OCI-LY7 (cell line): ENCODE results near the gene DNAAF1. TPM values are rescaled to one million over a fixed set of nuclear protein-coding genes. Genes with fewer than 3 reads are reported as not detected.
A peak's percentile ranks its signal among the peaks of the same experiment; 100 is the strongest.
"Not testable (repeated sequence)": the region's sequence is repeated elsewhere in the genome, so short reads cannot be mapped to it uniquely, and the experiment has no call there.

Source experiments
- BruUV-seq: library from RNA; stranded (reverse); fragments of 400-500 nt; replicated peaks from 2 replicates; lab custom pipeline; 2021; lab: Mats Ljungman, UMichigan
- CTCF ChIA-PET: fragments of 300-600 bp; sonication (Branson Sonifier 250); formaldehyde crosslinking; loops from one replicate; lab custom pipeline; 2022; ENCODE audit warnings: antibody characterized with exemption; ENCODE audit not compliant: unreplicated experiment; lab: Charles Lee
- POLR2A ChIA-PET: fragments of 300-600 bp; sonication (Branson Sonifier 250); formaldehyde crosslinking; loops from one replicate; lab custom pipeline; 2022; ENCODE audit warnings: antibody characterized with exemption; lab: Charles Lee
- DNase-seq: peaks from one replicate; pipeline ENCODE4 v3.0.0-alpha.2; 2015; ENCODE audit warnings: low spot score
- H2AFZ ChIP-seq: fragments of 200-600 bp; sonication (generic), shearing (Covaris generic); 2 replicates; pipeline ENCODE4 v1.6.1; 2014; ENCODE audit warnings: mild to moderate bottlenecking, antibody characterized with exemption, low read length, moderate library complexity
- H3K27ac ChIP-seq: fragments of 200-600 bp; sonication (generic); 2 replicates; pipeline ENCODE4 v1.5.1; 2014; ENCODE audit warnings: mixed run types, low read depth, mild to moderate bottlenecking, moderate library complexity, low read length, inconsistent platforms; ENCODE audit not compliant: poor library complexity, severe bottlenecking
- H3K36me3 ChIP-seq: fragments of 200-600 bp; sonication (generic); 2 replicates; pipeline ENCODE4 v1.6.1; 2014; ENCODE audit warnings: mild to moderate bottlenecking, antibody characterized with exemption, low read length, moderate library complexity, mixed read lengths; ENCODE audit not compliant: insufficient read depth
- H3K4me1 ChIP-seq: fragments of 200-600 bp; sonication (generic); 2 replicates; pipeline ENCODE4 v1.5.1; 2014; ENCODE audit warnings: mild to moderate bottlenecking, low read length; ENCODE audit not compliant: insufficient read depth, poor library complexity, severe bottlenecking
- H3K4me2 ChIP-seq: fragments of 200-600 bp; sonication (generic); 2 replicates; pipeline ENCODE4 v1.6.1; 2014; ENCODE audit warnings: mild to moderate bottlenecking, low read length
- H3K4me3 ChIP-seq: fragments of 200-600 bp; sonication (generic); 2 replicates; pipeline ENCODE4 v1.5.1; 2014; ENCODE audit warnings: mild to moderate bottlenecking, low read depth, low read length; ENCODE audit not compliant: poor library complexity, severe bottlenecking
- H3K79me2 ChIP-seq: fragments of 200-600 bp; sonication (generic); 2 replicates; pipeline ENCODE4 v1.6.1; 2016; ENCODE audit warnings: low read depth, mild to moderate bottlenecking, low read length, moderate library complexity, mixed read lengths; ENCODE audit not compliant: insufficient read depth
- H3K9me2 ChIP-seq: fragments of 200-600 bp; sonication (generic); 2 replicates; pipeline ENCODE4 v1.6.1; 2016; ENCODE audit warnings: mild to moderate bottlenecking, low read length, mixed read lengths; ENCODE audit not compliant: insufficient read depth
- H3K9me3 ChIP-seq: fragments of 200-600 bp; sonication (generic); 2 replicates; pipeline ENCODE4 v1.6.1; 2014; ENCODE audit warnings: mild to moderate bottlenecking, mixed run types, low read length, mixed read lengths
- H4K20me1 ChIP-seq: fragments of 200-600 bp; sonication (generic); 2 replicates; pipeline ENCODE4 v1.6.1; 2014; ENCODE audit warnings: mild to moderate bottlenecking, antibody characterized with exemption, low read length, moderate library complexity, mixed read lengths; ENCODE audit not compliant: insufficient read depth
- CTCF ChIP-seq: fragments of 200-600 bp; sonication (generic); conservative IDR thresholded peaks from 2 replicates; pipeline ENCODE4 v1.5.1; 2014; ENCODE audit warnings: mild to moderate bottlenecking, antibody characterized with exemption, low read length, moderate library complexity, mixed read lengths
- EZH2phosphoT487 ChIP-seq: fragments of 200-600 bp; sonication (generic); IDR thresholded peaks from 2 replicates; pipeline ENCODE4 v1.6.1; 2018; ENCODE audit warnings: low read depth, borderline replicate concordance, mild to moderate bottlenecking, mixed run types, antibody characterized with exemption, low read length, moderate library complexity, mixed read lengths
- intact Hi-C: fragments of 100-400 bp; cut with micrococcal nuclease; formaldehyde crosslinking; loops from one replicate; pipeline ENCODE4 v1.10.0; 2022; ENCODE audit not compliant: unreplicated experiment
- total RNA-seq, 2 experiments: library from RNA; depleted of rRNA in 1 of 2; stranded (reverse); fragments of >200 nt in 1 of 2; shearing (Covaris generic) in 1 of 2; gene quantifications; 2 replicates each; pipeline ENCODE4 v1.2.3, GENCODE V29; 2014 to 2022

The DNAAF1 gene
- total RNA-seq, 2 experiments from 2014 or later, result 0.34 TPM; not detected in 1

- CTCF ChIA-PET, result interaction anchor here (1.0 kb wide), 1 partner anchor 75 kb away, joined by 3 read pairs; the partner anchor contains the start of gene TAF1C
- POLR2A ChIA-PET, result interaction anchor here (0.7 to 1.9 kb wide), 2 partner anchors 10 to 12 kb away, joined by 3 to 5 read pairs; no protein-coding TSS in a partner anchor
- H3K4me3 ChIP-seq, result no peak overlapping the region
Observed at GRCh38 chr16:84111525-84111924, 33.6 kb upstream of the DNAAF1 start.

GRCh38 chr16:84111949-84112348 is 33.2 kb upstream of the DNAAF1 start:
- BruUV-seq, H2AFZ ChIP-seq, DNase-seq, H3K4me2 ChIP-seq, H3K9me3 ChIP-seq, H3K4me3 ChIP-seq, H3K27ac ChIP-seq, H3K9me2 ChIP-seq, intact Hi-C loops: not testable (repeated sequence)
- ChIA-PET CTCF (interaction anchor here (1.0 kb wide), 1 partner anchor 75 kb away, joined by 3 read pairs; the partner anchor contains the start of gene TAF1C), POLR2A (interaction anchor here (0.6 to 1.9 kb wide), 3 partner anchors 11 to 161 kb away, joined by 3 to 5 read pairs (median 3); no protein-coding TSS in a partner anchor)
- Histone ChIP-seq H3K36me3 (peaks cover 31% of the 10 kb centered on the region), H3K79me2 (peaks cover 83% of the 10 kb centered on the region), H4K20me1 (peaks cover 14% of the 10 kb centered on the region), H3K4me1 (peaks cover 23% of the 10 kb centered on the region)

More at GRCh38 chr16:84111525-84111924, 33.6 kb upstream of the DNAAF1 start:
- TF ChIP-seq CTCF, result no peak
- TF ChIP-seq EZH2phosphoT487, result no peak
- intact Hi-C loops, result no loop called here
- BruUV-seq, result no TSS peak
- H3K4me2 ChIP-seq, result peak overlapping the region; percentile 31; the same call in 1 of the 2 replicates
- no peaks in the 10 kb centered on the region for H3K9me2 ChIP-seq
- H4K20me1 ChIP-seq, result peaks cover 14% of the 10 kb centered on the region
- DNase-seq, result no peak
- H2AFZ ChIP-seq, result no peak overlapping the region
- H3K9me3 ChIP-seq, result no peaks in the 10 kb centered on the region
- H3K4me1 ChIP-seq, result peaks cover 23% of the 10 kb centered on the region
- peaks cover 85% of the 10 kb centered on the region for H3K79me2 ChIP-seq
- H3K36me3 ChIP-seq, result peaks cover 31% of the 10 kb centered on the region
- H3K27ac ChIP-seq, result no peak overlapping the region

- peaks cover 59% of the 10 kb centered on the region for H3K79me2 ChIP-seq
- peaks cover 4% of the 10 kb centered on the region for H3K36me3 ChIP-seq
- peaks cover 18% of the 10 kb centered on the region for H3K4me1 ChIP-seq
- no peaks in the 10 kb centered on the region for H3K9me2 ChIP-seq
- H3K27ac ChIP-seq, result peak overlapping the region; percentile 72
- H2AFZ ChIP-seq, result peak overlapping the region; percentile 75
- POLR2A ChIA-PET, result interaction anchor here (0.6 to 1.8 kb wide), 11 partner anchors 9 to 102 kb away, joined by 3 to 15 read pairs (median 5); partner anchors contain the start of genes DNAAF1 and HSDL1
- no peaks in the 10 kb centered on the region for H4K20me1 ChIP-seq
- DNase-seq, result peak; percentile 72
- no peaks in the 10 kb centered on the region for H3K9me3 ChIP-seq
- CTCF ChIA-PET, result interaction anchor here (1.1 to 1.5 kb wide), 2 partner anchors 28 to 31 kb away, joined by 4 to 5 read pairs; no protein-coding TSS in a partner anchor
- peak overlapping the region; percentile 87 for H3K4me2 ChIP-seq
- intact Hi-C loops, result loop anchor here (1.0 kb wide), 1 partner anchor 31 kb away; no protein-coding TSS in a partner anchor
- peak overlapping the region; percentile 84 for H3K4me3 ChIP-seq
- TF ChIP-seq CTCF, result peak; percentile 49; the same call in 1 of the 2 replicates
- TF ChIP-seq EZH2phosphoT487, result no peak
- BruUV-seq, result no TSS peak
Observed at GRCh38 chr16:84115919-84116719, 29.0 kb upstream of the DNAAF1 start.
